8988T (cell line): Measurements from ENCODE around the gene REEP1.
A peak's percentile ranks its signal among the peaks of the same experiment; 100 is the strongest.

ENCODE experiments used
- DNase-seq: peaks from one replicate; pipeline ENCODE4 v3.0.0; 2011

The REEP1 gene

GRCh38 chr2:86305195-86305914 is 32.1 kb downstream of the REEP1 start:
- DNase-seq: no peak

GRCh38 chr2:86304416-86304815 is 33.0 kb downstream of the REEP1 start:
- DNase-seq: no peak

GRCh38 chr2:86302320-86302719 is 35.1 kb downstream of the REEP1 start:
- DNase-seq: no peak

GRCh38 chr2:86301711-86302202 is 35.7 kb downstream of the REEP1 start:
- DNase-seq: no peak

GRCh38 chr2:86301009-86301408 is 36.4 kb downstream of the REEP1 start:
- no peak for DNase-seq

GRCh38 chr2:86300496-86300895 is 36.9 kb downstream of the REEP1 start:
- DNase-seq: no peak

- DNase-seq: peak; percentile 33
Observed at GRCh38 chr2:86298411-86299390, 38.7 kb downstream of the REEP1 start.

- no peak for DNase-seq
Observed at GRCh38 chr2:86297382-86298147, 39.9 kb downstream of the REEP1 start.

- no peak for DNase-seq
Observed at GRCh38 chr2:86296947-86297346, 40.5 kb downstream of the REEP1 start.

- DNase-seq: no peak
Observed at GRCh38 chr2:86295066-86295465, 42.4 kb downstream of the REEP1 start.

GRCh38 chr2:86293612-86294011 is 43.8 kb downstream of the REEP1 start:
- DNase-seq: no peak

GRCh38 chr2:86292571-86293515 is 44.6 kb downstream of the REEP1 start:
- DNase-seq: no peak

GRCh38 chr2:86291328-86291662 is 46.1 kb downstream of the REEP1 start:
- no peak for DNase-seq

- DNase-seq: no peak
Observed at GRCh38 chr2:86290596-86291327, 46.7 kb downstream of the REEP1 start.

GRCh38 chr2:86286516-86286915 is 50.9 kb downstream of the REEP1 start:
- DNase-seq: no peak

- no peak for DNase-seq
Observed at GRCh38 chr2:86285981-86286380, 51.4 kb downstream of the REEP1 start.

GRCh38 chr2:86285571-86285970 is 51.9 kb downstream of the REEP1 start:
- DNase-seq: no peak

GRCh38 chr2:86284987-86285386 is 52.4 kb downstream of the REEP1 start:
- DNase-seq: no peak

- no peak for DNase-seq
Observed at GRCh38 chr2:86284401-86284841, 53.0 kb downstream of the REEP1 start.

GRCh38 chr2:86283411-86284030 is 53.9 kb downstream of the REEP1 start:
- no peak for DNase-seq
